ENCODE measurements around the gene DSCAML1. TPM values are rescaled to one million over a fixed set of nuclear protein-coding genes. Genes with fewer than 3 reads are reported as not detected.

The DSCAML1 gene
- total RNA-seq, 1 donor from 2014 or later = not detected

DNA sequence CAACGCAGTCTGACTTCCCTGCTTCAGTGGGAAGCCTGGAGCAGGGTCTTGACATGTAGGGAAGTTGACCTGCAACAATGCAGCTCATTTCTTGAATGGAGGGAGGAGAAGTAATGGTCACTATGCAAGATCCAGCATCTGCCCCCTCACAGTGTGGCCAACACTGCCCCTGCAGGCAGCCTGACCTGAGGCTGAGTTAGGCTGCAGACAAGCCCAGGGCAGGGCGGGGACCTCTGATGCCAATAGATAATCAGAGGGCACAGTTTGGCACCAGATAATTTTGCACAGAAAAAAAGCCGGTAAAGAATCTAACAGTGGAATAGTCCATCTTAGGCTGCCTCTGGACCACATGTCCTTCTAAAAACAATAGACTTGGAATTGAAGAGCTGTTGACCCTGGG lies 182.3 kb downstream of the DSCAML1 start:
- Histone ChIP-seq H3K27ac (no peak overlapping the region), H3K9me3 (no peaks in the 10 kb centered on the region), H3K27me3 (no peaks in the 10 kb centered on the region), H3K4me1 (no peaks in the 10 kb centered on the region), H3K4me3 (no peak overlapping the region), H3K36me3 (no peaks in the 10 kb centered on the region)
- TF ChIP-seq, protein P1, sequence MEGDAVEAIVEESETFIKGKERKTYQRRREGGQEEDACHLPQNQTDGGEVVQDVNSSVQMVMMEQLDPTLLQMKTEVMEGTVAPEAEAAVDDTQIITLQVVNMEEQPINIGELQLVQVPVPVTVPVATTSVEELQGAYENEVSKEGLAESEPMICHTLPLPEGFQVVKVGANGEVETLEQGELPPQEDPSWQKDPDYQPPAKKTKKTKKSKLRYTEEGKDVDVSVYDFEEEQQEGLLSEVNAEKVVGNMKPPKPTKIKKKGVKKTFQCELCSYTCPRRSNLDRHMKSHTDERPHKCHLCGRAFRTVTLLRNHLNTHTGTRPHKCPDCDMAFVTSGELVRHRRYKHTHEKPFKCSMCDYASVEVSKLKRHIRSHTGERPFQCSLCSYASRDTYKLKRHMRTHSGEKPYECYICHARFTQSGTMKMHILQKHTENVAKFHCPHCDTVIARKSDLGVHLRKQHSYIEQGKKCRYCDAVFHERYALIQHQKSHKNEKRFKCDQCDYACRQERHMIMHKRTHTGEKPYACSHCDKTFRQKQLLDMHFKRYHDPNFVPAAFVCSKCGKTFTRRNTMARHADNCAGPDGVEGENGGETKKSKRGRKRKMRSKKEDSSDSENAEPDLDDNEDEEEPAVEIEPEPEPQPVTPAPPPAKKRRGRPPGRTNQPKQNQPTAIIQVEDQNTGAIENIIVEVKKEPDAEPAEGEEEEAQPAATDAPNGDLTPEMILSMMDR (IDR thresholded peaks at IDR 0.05) = no peak
- no peak for DNase-seq (ENCODE audit: low spot score in 2 of 2)
- intact Hi-C loops (cut with DNase I) = no loop called here

DNA sequence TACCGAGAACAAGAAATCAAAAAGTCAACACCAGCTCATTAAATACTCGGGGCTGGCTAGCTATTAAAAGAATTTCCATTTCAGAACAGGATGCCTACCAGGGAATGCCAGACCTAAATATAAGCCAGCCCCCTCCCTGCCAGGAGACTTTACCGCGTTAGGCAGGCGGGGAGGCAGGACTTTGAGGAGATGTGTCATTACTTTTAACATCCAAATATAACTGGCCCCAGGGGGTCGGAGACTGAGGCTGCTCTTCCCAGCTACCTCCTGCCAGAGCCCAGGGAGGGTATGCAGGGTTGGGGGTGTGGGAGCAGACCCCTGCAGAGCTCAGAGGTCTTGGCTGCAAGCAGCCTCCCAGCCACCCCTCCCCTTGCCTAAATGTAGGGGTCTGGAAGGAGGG lies 183.5 kb downstream of the DSCAML1 start:
- intact Hi-C loops (cut with DNase I) = no loop called here
- Histone ChIP-seq H3K27ac (no peak overlapping the region), H3K9me3 (no peaks in the 10 kb centered on the region), H3K27me3 (no peaks in the 10 kb centered on the region), H3K4me1 (no peaks in the 10 kb centered on the region), H3K4me3 (no peak overlapping the region), H3K36me3 (no peaks in the 10 kb centered on the region)
- no peak for DNase-seq (ENCODE audit: low spot score in 2 of 2)
- TF ChIP-seq, protein P1 (IDR thresholded peaks at IDR 0.05) = no peak

DNA sequence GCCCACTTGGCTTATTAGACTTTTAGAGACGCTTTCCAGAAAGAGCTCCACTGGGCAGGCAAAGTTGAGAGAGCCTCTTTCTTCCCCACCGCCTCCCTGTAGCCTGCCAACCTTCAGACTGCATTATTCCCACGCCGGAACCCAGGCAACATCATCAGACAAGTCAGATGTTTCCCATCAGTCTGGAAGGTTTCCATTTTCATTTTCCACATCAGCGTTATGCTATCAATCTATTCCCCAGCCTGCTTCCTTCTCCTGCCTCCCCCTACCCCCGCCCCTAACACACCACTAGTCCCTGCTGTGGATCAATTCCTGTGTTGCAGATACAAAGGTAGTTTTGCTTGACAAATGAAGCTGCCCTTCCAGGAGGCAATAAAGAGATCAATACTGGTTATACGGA lies 184.8 kb downstream of the DSCAML1 start:
- H3K4me3 ChIP-seq = no peak overlapping the region
- DNase-seq (ENCODE audit: low spot score in 2 of 2) = no peak
- TF ChIP-seq, protein P1 (IDR thresholded peaks at IDR 0.05) = no peak
- H3K27me3 ChIP-seq = no peaks in the 10 kb centered on the region
- no peaks in the 10 kb centered on the region for H3K36me3 ChIP-seq
- no peak overlapping the region for H3K27ac ChIP-seq
- no peaks in the 10 kb centered on the region for H3K9me3 ChIP-seq
- intact Hi-C loops (cut with DNase I) = no loop called here
- no peaks in the 10 kb centered on the region for H3K4me1 ChIP-seq

DNA sequence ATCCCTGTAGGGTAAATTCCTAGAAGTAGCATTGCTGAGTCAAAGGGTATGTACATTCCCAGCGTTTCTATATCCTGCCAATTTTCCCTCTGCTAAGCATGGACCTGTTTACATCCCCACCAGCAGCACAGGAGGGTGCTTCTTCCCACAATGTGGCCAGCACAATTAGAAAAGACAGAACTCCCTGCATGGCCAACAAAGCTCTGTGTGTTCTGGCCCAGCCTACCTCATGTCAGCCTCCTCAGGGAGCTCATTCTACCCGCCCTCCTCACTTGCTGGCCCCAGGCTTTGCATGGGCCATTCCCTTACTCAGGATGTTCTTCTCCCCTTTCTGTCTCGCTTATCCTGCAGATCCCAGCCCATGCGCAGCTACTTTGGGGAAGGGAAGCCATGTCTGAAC lies 186.1 kb downstream of the DSCAML1 start:
- no peaks in the 10 kb centered on the region for H3K27me3 ChIP-seq

DNA sequence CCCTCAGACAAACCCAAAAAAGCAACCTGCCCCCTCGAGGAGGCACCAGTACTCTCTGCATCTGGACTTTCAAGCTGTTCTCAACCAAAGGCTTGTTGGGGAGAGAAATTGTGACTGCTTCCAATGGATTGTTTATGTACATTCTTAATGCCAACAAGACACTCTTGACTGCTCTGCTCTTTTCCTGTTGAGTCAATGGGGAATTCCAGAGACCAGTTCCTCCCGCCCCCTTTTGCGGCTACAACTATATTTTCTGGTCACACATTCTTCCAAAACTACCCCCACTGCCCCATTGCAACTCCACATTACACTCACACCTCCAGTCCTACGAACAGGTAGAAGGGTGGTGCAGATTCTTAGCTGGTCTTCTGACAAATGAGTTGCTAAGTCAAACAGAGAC lies 187.0 kb downstream of the DSCAML1 start:
- Histone ChIP-seq H3K27ac (no peak overlapping the region), H3K36me3 (no peaks in the 10 kb centered on the region), H3K4me1 (no peaks in the 10 kb centered on the region), H3K4me3 (no peak overlapping the region), H3K9me3 (no peaks in the 10 kb centered on the region), H3K27me3 (no peaks in the 10 kb centered on the region)
- TF ChIP-seq, protein P1 (IDR thresholded peaks at IDR 0.05) = no peak
- intact Hi-C loops (cut with DNase I) = no loop called here
- no peak for DNase-seq (ENCODE audit: low spot score in 2 of 2)

More for the DNA sequence above, 186.1 kb downstream of the DSCAML1 start:
- TF ChIP-seq, protein P1 (IDR thresholded peaks at IDR 0.05) = no peak
- intact Hi-C loops (cut with DNase I) = no loop called here
- H3K4me3 ChIP-seq = no peak overlapping the region
- no peaks in the 10 kb centered on the region for H3K9me3 ChIP-seq
- no peak for DNase-seq (ENCODE audit: low spot score in 2 of 2)
- no peaks in the 10 kb centered on the region for H3K36me3 ChIP-seq
- H3K27ac ChIP-seq = no peak overlapping the region
- H3K4me1 ChIP-seq = no peaks in the 10 kb centered on the region

DNA sequence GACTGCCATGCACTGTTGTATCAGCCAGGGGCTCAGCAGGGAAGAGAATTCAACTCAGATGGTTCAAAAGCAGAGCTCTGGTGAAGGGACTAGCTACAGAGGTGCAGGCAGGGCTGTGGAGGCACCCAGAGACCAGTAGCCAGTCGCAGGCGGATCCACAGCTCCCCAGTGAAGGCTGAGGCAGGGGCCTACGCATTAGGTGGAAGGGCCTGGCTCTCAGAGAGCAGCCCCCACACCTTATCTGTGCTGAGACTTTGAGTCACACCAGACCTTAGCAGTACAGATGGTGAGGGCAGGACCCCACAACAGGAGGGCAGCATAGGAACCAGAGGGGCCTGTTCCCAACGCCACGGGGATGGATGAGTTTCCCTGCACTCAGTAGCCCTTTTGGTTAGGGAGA lies 189.6 kb downstream of the DSCAML1 start:
- H3K27ac ChIP-seq = no peak overlapping the region
- intact Hi-C loops (cut with DNase I) = no loop called here
- H3K9me3 ChIP-seq = no peaks in the 10 kb centered on the region
- H3K4me1 ChIP-seq = no peaks in the 10 kb centered on the region
- TF ChIP-seq, protein P1 (IDR thresholded peaks at IDR 0.05) = no peak
- H3K36me3 ChIP-seq = no peaks in the 10 kb centered on the region
- no peaks in the 10 kb centered on the region for H3K27me3 ChIP-seq
- H3K4me3 ChIP-seq = no peak overlapping the region
- DNase-seq (ENCODE audit: low spot score in 2 of 2) = no peak

Data from ascending aorta (tissue), 2 donors.